Mesenchymal stem cell (in vitro differentiated cells and primary cell): ENCODE data around the gene AGFG1.

Source experiments
- DNase-seq: peaks from one replicate; pipeline ENCODE4 v3.0.0-alpha.2; 2013
- H2AFZ ChIP-seq: one replicate; pipeline ENCODE4 v1.6.1; 2013; ENCODE audit warnings: low read depth, mild to moderate bottlenecking, control low read depth, inconsistent platforms, low read length, moderate library complexity
- H2AK5ac ChIP-seq: 2 replicates; pipeline ENCODE4 v1.6.1; 2013; ENCODE audit warnings: low read length, moderate library complexity, mild to moderate bottlenecking, inconsistent platforms; ENCODE audit not compliant: severe bottlenecking
- H2BK120ac ChIP-seq: one replicate; pipeline ENCODE4 v1.6.1; 2013; ENCODE audit warnings: low read depth, mild to moderate bottlenecking, inconsistent platforms, low read length, moderate library complexity
- H2BK12ac ChIP-seq, 2 experiments: one replicate each; pipeline ENCODE4 v1.6.1; 2013; ENCODE audit warnings: inconsistent platforms in 2 of 2, low read length in 2 of 2, mild to moderate bottlenecking in 2 of 2, moderate library complexity in 2 of 2, control low read depth in 1 of 2
- H2BK15ac ChIP-seq: one replicate; pipeline ENCODE4 v1.6.1; 2013; ENCODE audit warnings: mild to moderate bottlenecking, low read depth, inconsistent platforms; ENCODE audit not compliant: poor library complexity, severe bottlenecking
- H2BK5ac ChIP-seq: 2 replicates; pipeline ENCODE4 v1.6.1; 2013; ENCODE audit warnings: low read depth, mild to moderate bottlenecking, low read length, control low read depth, inconsistent platforms; ENCODE audit not compliant: poor library complexity, severe bottlenecking
- H3K14ac ChIP-seq, 2 experiments: one replicate each; pipeline ENCODE4 v1.6.1; 2013; ENCODE audit warnings: inconsistent platforms in 2 of 2, low read length in 2 of 2, control low read depth in 1 of 2, mild to moderate bottlenecking in 1 of 2, moderate library complexity in 1 of 2
- H3K18ac ChIP-seq, 2 experiments: one replicate each; pipeline ENCODE4 v1.6.1; 2013; ENCODE audit warnings: inconsistent platforms in 2 of 2, low read length in 2 of 2, control low read depth in 1 of 2, low read depth in 1 of 2, mild to moderate bottlenecking in 1 of 2
- H3K23ac ChIP-seq, 2 experiments: one replicate each; pipeline ENCODE4 v1.6.1; 2013; ENCODE audit warnings: inconsistent platforms in 2 of 2, low read length in 2 of 2, mild to moderate bottlenecking in 2 of 2, moderate library complexity in 2 of 2, control low read depth in 1 of 2
- H3K27ac ChIP-seq: 2 replicates; pipeline ENCODE4 v1.5.1; 2013; ENCODE audit warnings: mild to moderate bottlenecking, moderate library complexity, low read length, control low read depth, inconsistent platforms; ENCODE audit not compliant: poor library complexity, severe bottlenecking
- H3K27me3 ChIP-seq, 2 experiments: 2 replicates each; pipeline versions ENCODE4 v1.6.1 to v1.7.0; 2013; ENCODE audit warnings: low read length in 2 of 2, mild to moderate bottlenecking in 2 of 2, moderate library complexity in 2 of 2, control low read depth in 1 of 2, inconsistent platforms in 1 of 2; ENCODE audit not compliant: control insufficient read depth in 1 of 2, insufficient read depth in 1 of 2
- H3K36me3 ChIP-seq, 2 experiments: 2 replicates each; pipeline versions ENCODE4 v1.6.1 to v1.7.0; 2013; ENCODE audit warnings: low read length in 2 of 2, control low read depth in 1 of 2, inconsistent platforms in 1 of 2, low read depth in 1 of 2, mild to moderate bottlenecking in 1 of 2; ENCODE audit not compliant: insufficient read depth in 2 of 2, control insufficient read depth in 1 of 2
- H3K4ac ChIP-seq, 2 experiments: one replicate each; pipeline ENCODE4 v1.6.1; 2013; ENCODE audit warnings: inconsistent platforms in 2 of 2, low read length in 2 of 2, mild to moderate bottlenecking in 2 of 2, moderate library complexity in 2 of 2, control low read depth in 1 of 2, low read depth in 1 of 2
- H3K4me1 ChIP-seq: 2 replicates; pipeline ENCODE4 v1.6.1; 2013; ENCODE audit warnings: low read depth, low read length, control low read depth; ENCODE audit not compliant: control insufficient read depth, insufficient read depth
- H3K4me2 ChIP-seq: 2 replicates; pipeline ENCODE4 v1.6.1; 2013; ENCODE audit warnings: low read length, mild to moderate bottlenecking, inconsistent platforms; ENCODE audit not compliant: poor library complexity, severe bottlenecking
- H3K4me3 ChIP-seq, 2 experiments: 2 replicates each; pipeline versions ENCODE4 v1.5.1 to v1.7.0; 2013; ENCODE audit warnings: low read length in 2 of 2, mild to moderate bottlenecking in 2 of 2, control low read depth in 1 of 2, low read depth in 1 of 2; ENCODE audit not compliant: insufficient read depth in 1 of 2
- H3K79me1 ChIP-seq: replicated peaks from 2 replicates; pipeline ENCODE4 v1.6.1; 2013; ENCODE audit warnings: mild to moderate bottlenecking, control low read depth, low read length, inconsistent platforms; ENCODE audit not compliant: poor library complexity, severe bottlenecking
- H3K9ac ChIP-seq: 2 replicates; pipeline ENCODE4 v1.7.0; 2013; ENCODE audit warnings: mild to moderate bottlenecking, low read length, moderate library complexity
- H3K9me3 ChIP-seq: 2 replicates; pipeline ENCODE4 v1.7.0; 2013; ENCODE audit warnings: mild to moderate bottlenecking, low read length; ENCODE audit not compliant: control insufficient read depth
- H4K8ac ChIP-seq: one replicate; pipeline ENCODE4 v1.6.1; 2013; ENCODE audit warnings: inconsistent platforms, mild to moderate bottlenecking, low read length, moderate library complexity
- H4K91ac ChIP-seq: one replicate; pipeline ENCODE4 v1.6.1; 2013; ENCODE audit warnings: mild to moderate bottlenecking, low read length, inconsistent platforms
- WGBS: methylation state at CpG from one replicate; pipeline ENCODE4 v1.1.7; 2013; ENCODE audit warnings: mixed read lengths; 5-methylcytosine and 5-hydroxymethylcytosine counted together

Gene AGFG1

GRCh38 chr2:227460833-227461232, 11.1 kb upstream of the AGFG1 start:
- Histone ChIP-seq H3K27me3 (no peaks in the 10 kb centered on the region), H3K14ac (no peak overlapping the region), H3K36me3 (no peaks in the 10 kb centered on the region), H4K8ac (no peak overlapping the region), H3K9ac (no peak overlapping the region), H3K4me2 (no peak overlapping the region), H2BK120ac (no peak overlapping the region), H4K91ac (no peak overlapping the region), H2AFZ (no peak overlapping the region), H3K4ac (no peak overlapping the region), H2BK15ac (no peak overlapping the region), H3K18ac (no peak overlapping the region), H2BK12ac (no peak overlapping the region), H2AK5ac (no peak overlapping the region), H3K4me3 (no peak overlapping the region), H3K27ac (no peak overlapping the region), H3K4me1 (peaks cover 3% of the 10 kb centered on the region), H2BK5ac (no peak overlapping the region), H3K9me3 (no peaks in the 10 kb centered on the region), H3K79me1 (no peaks in the 10 kb centered on the region), H3K23ac (no peak overlapping the region)
- WGBS = 85% methylated on average over 3 of the region's 3 CpGs
- no peak for DNase-seq

- Histone ChIP-seq H3K4me2 (no peak overlapping the region), H3K4me1 (peaks cover 6% of the 10 kb centered on the region), H3K18ac (no peak overlapping the region), H2AFZ (no peak overlapping the region), H3K4ac (no peak overlapping the region), H3K4me3 (no peak overlapping the region), H4K91ac (no peak overlapping the region), H2BK5ac (no peak overlapping the region), H3K9ac (no peak overlapping the region), H3K79me1 (no peaks in the 10 kb centered on the region), H4K8ac (no peak overlapping the region), H3K36me3 (no peaks in the 10 kb centered on the region), H2AK5ac (no peak overlapping the region), H3K27ac (no peak overlapping the region), H3K14ac (no peak overlapping the region), H3K27me3 (no peaks in the 10 kb centered on the region), H2BK12ac (no peak overlapping the region), H2BK15ac (no peak overlapping the region), H2BK120ac (no peak overlapping the region), H3K9me3 (no peaks in the 10 kb centered on the region), H3K23ac (no peak overlapping the region)
- no peak for DNase-seq
- WGBS = 91% methylated on average over 2 of the region's 4 CpGs
These were observed 10.0 kb upstream of the AGFG1 start for GRCh38 chr2:227461811-227462461.

GRCh38 chr2:227462462-227462951, 9.4 kb upstream of the AGFG1 start:
- H3K18ac ChIP-seq = no peak overlapping the region

GRCh38 chr2:227462972-227463931, 8.7 kb upstream of the AGFG1 start:
- H3K4me1 ChIP-seq = peaks cover 7% of the 10 kb centered on the region
- no peak overlapping the region for H3K27ac ChIP-seq
- H3K14ac ChIP-seq = no peak overlapping the region
- no peak overlapping the region for H2BK120ac ChIP-seq
- no peak for DNase-seq
- H4K91ac ChIP-seq = no peak overlapping the region
- no peak overlapping the region for H3K4me2 ChIP-seq
- no peak overlapping the region for H2AK5ac ChIP-seq
- H2BK5ac ChIP-seq = no peak overlapping the region
- H3K4ac ChIP-seq = no peak overlapping the region
- no peak overlapping the region for H3K18ac ChIP-seq
- no peaks in the 10 kb centered on the region for H3K27me3 ChIP-seq
- H3K4me3 ChIP-seq = no peak overlapping the region
- no peak overlapping the region for H2BK15ac ChIP-seq
- H3K36me3 ChIP-seq = no peaks in the 10 kb centered on the region
- no peaks in the 10 kb centered on the region for H3K79me1 ChIP-seq
- H3K9ac ChIP-seq = no peak overlapping the region
- H3K9me3 ChIP-seq = no peaks in the 10 kb centered on the region
- no peak overlapping the region for H2AFZ ChIP-seq
- WGBS = 95% methylated on average over 12 of the region's 13 CpGs
- no peak overlapping the region for H2BK12ac ChIP-seq
- H3K23ac ChIP-seq = no peak overlapping the region
- H4K8ac ChIP-seq = no peak overlapping the region

More at GRCh38 chr2:227462462-227462951, 9.4 kb upstream of the AGFG1 start:
- Histone ChIP-seq H3K9ac (no peak overlapping the region), H2BK15ac (no peak overlapping the region), H3K4ac (no peak overlapping the region), H2BK5ac (no peak overlapping the region), H3K14ac (no peak overlapping the region), H3K27me3 (no peaks in the 10 kb centered on the region), H3K27ac (no peak overlapping the region), H4K8ac (no peak overlapping the region), H3K9me3 (no peaks in the 10 kb centered on the region), H3K23ac (no peak overlapping the region), H2BK120ac (no peak overlapping the region), H2AK5ac (no peak overlapping the region), H3K4me2 (no peak overlapping the region), H3K79me1 (no peaks in the 10 kb centered on the region), H3K36me3 (no peaks in the 10 kb centered on the region), H4K91ac (no peak overlapping the region), H2BK12ac (no peak overlapping the region), H2AFZ (no peak overlapping the region), H3K4me3 (no peak overlapping the region), H3K4me1 (peaks cover 6% of the 10 kb centered on the region)
- no peak for DNase-seq
- 84% methylated on average over 6 of the region's 6 CpGs for WGBS
